Stomach (tissue), 9 donors: ENCODE results near the gene AUTS2. TPM values are rescaled to one million over a fixed set of nuclear protein-coding genes. Genes with fewer than 3 reads are reported as not detected.
A peak's percentile ranks its signal among the peaks of the same experiment; 100 is the strongest.
"Not testable (repeated sequence)": the region's sequence is repeated elsewhere in the genome, so short reads cannot be mapped to it uniquely, and the experiment has no call there.

Experiments
- DNase-seq, 2 donors: peaks; one replicate each; pipeline versions ENCODE4 v3.0.0 to v3.0.0-alpha.2; 2013 to 2019
- H3K27ac ChIP-seq, 5 donors: fragments of 200-600 bp in 4 of 5; sonication (generic) in 4 of 5; one replicate each; pipeline ENCODE4 v1.5.1; 2013 to 2019; ENCODE audit warnings: mild to moderate bottlenecking in 1 of 5, moderate library complexity in 1 of 5
- H3K27me3 ChIP-seq, 3 donors: fragments of 200-600 bp; sonication (generic); one replicate each; pipeline ENCODE4 v1.5.1; 2017 to 2019; ENCODE audit warnings: mixed run types in 1 of 3
- H3K36me3 ChIP-seq, 4 donors: fragments of 200-600 bp; sonication (generic); 1 replicate in 3 of 4; 2 replicates in 1 of 4; pipeline ENCODE4 v1.5.1; 2016 to 2019
- H3K4me1 ChIP-seq, 4 donors: fragments of 200-600 bp; sonication (generic); one replicate each; pipeline ENCODE4 v1.5.1; 2016 to 2019
- H3K4me3 ChIP-seq, 4 donors: fragments of 200-600 bp; sonication (generic) in 3 of 4; one replicate each; pipeline ENCODE4 v1.5.1; 2016 to 2019; ENCODE audit warnings: mild to moderate bottlenecking in 1 of 4
- H3K9me3 ChIP-seq, 4 donors: fragments of 200-600 bp; sonication (generic); one replicate each; pipeline ENCODE4 v1.5.1; 2016 to 2019
- EP300 ChIP-seq: sonication (generic); formaldehyde crosslinking; IDR thresholded peaks from one replicate; pipeline ENCODE4 v1.6.1; 2017; ENCODE audit warnings: antibody characterized with exemption
- POLR2A ChIP-seq, 4 donors: fragments of 450-650 bp; IDR thresholded peaks; one replicate each; pipeline ENCODE4 v1.6.1; 2016; ENCODE audit warnings: antibody characterized with exemption in 4 of 4, control low read depth in 2 of 4, mild to moderate bottlenecking in 1 of 4, moderate library complexity in 1 of 4
- POLR2AphosphoS5 ChIP-seq, 3 donors: sonication (generic); formaldehyde crosslinking; IDR thresholded peaks; one replicate each; pipeline ENCODE4 v1.6.1; 2016; ENCODE audit warnings: antibody characterized with exemption in 3 of 3
- WGBS, 5 donors: extraction: QIAGEN DNeasy Blood & Tissue Kit in 3 of 5; methylation state at CpG; one replicate each; pipeline versions ENCODE4 v1.1.5 to v1.1.7; 2013 to 2018; 5-methylcytosine and 5-hydroxymethylcytosine counted together
- intact Hi-C: fragments of 100-400 bp; cut with DNase I; formaldehyde crosslinking; loops from one replicate; pipeline ENCODE4 v1.15.1; 2023; ENCODE audit warnings: low total_unique reads
- polyA plus RNA-seq, 3 donors: library from polyadenylated mRNA; stranded (reverse); fragments of 200-250 nt; gene quantifications; one replicate each; pipeline ENCODE4 v1.2.3, GENCODE V29; 2013
- total RNA-seq, 5 donors: library from RNA; depleted of rRNA; stranded (reverse); fragments of >200 nt; gene quantifications; one replicate each; pipeline versions ENCODE4 v1.1.0 to v1.2.3, GENCODE V29; 2014 to 2016
- TF ChIP-seq, protein P1 (sequence below), 7 experiments: fragments of 450-650 bp in 4 of 7; fragments of 200-600 bp in 3 of 7; sonication (generic) in 3 of 7; IDR thresholded peaks; one replicate each; pipeline ENCODE4 v1.5.1; 2016 to 2019; ENCODE audit warnings: antibody characterized with exemption in 7 of 7, control low read depth in 2 of 7, mild to moderate bottlenecking in 1 of 7
- donor health status: healthy with polysubstance abuse.
- donor health status: Bipolar disorder and iron deficiency.
- donor health status: healthy.

AUTS2 gene
- total and polyA plus RNA-seq, 8 donors = 3.8 to 90.3 (median 38.1) TPM

DNA sequence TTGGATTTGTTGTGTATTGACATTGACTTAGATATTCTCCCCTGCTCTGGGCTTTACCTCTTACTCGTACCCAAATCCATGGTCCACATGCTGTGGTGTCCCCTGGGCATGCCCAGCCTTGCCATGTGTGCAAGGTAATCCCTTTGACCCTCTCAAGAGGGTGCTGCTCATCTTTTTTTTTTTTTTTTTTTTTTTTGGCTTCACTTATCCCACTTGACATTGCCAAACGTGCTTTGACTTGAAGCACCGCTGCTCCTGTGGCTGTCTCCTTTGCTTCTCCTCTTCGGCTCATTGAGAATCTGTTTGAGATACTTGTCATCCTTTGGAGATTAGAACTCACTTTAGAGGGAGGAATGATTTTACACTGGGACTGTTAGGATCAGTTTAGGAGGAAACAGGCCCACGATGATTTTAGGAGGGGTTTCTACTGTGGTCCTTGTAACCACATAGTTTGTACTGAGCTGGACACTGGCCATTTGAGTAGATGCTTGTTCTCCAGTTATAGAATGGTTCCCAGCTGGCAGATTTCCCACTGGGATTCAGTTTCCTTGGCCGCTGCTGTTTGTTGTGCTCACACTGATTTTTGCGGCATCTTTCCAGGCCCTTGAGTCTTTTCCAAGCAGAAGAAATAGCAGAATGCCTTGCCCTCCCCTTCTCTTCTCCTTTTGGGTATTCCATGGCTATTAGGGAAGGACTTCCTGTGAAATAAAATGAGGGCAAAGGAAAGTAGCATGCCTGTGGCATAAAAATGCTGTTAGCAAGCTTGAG, 184.8 kb downstream of the AUTS2 start:
- peak in 1 of 2 donors; percentile 90 for DNase-seq

DNA sequence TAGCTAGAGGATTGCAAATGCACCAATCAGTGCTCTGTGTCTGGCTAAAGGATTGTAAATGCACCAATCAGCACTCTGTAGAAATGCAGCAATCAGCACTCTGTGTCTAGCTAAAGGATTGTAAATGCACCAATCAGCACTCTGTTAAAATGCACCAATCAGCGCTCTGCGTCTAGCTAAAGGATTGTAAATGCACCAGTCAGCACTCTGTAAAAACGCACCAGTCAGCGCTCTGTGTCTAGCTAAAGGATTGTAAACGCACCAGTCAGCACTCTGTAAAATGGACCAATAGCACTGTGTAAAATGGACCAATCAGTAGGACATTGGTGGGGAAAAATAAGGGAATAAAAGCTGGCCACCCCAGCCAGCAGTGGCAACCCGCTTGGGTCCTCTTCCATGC, 187.9 kb downstream of the AUTS2 start:
- H3K4me3 ChIP-seq = not testable (repeated sequence)

More for the DNA sequence above, 184.8 kb downstream of the AUTS2 start:
- no peak for TF ChIP-seq EP300
- TF ChIP-seq, protein P1, sequence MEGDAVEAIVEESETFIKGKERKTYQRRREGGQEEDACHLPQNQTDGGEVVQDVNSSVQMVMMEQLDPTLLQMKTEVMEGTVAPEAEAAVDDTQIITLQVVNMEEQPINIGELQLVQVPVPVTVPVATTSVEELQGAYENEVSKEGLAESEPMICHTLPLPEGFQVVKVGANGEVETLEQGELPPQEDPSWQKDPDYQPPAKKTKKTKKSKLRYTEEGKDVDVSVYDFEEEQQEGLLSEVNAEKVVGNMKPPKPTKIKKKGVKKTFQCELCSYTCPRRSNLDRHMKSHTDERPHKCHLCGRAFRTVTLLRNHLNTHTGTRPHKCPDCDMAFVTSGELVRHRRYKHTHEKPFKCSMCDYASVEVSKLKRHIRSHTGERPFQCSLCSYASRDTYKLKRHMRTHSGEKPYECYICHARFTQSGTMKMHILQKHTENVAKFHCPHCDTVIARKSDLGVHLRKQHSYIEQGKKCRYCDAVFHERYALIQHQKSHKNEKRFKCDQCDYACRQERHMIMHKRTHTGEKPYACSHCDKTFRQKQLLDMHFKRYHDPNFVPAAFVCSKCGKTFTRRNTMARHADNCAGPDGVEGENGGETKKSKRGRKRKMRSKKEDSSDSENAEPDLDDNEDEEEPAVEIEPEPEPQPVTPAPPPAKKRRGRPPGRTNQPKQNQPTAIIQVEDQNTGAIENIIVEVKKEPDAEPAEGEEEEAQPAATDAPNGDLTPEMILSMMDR (IDR thresholded peaks at IDR 0.05) = no peak
- no peak for TF ChIP-seq POLR2AphosphoS5 (IDR thresholded peaks at IDR 0.05)
- TF ChIP-seq POLR2A (IDR thresholded peaks at IDR 0.05) = no peak
- intact Hi-C loops = no loop called here
- Histone ChIP-seq H3K27ac (no peak overlapping the region), H3K27me3 (no peaks in the 10 kb centered on the region), H3K4me1 (peaks cover 2 to 31% (median 18%) of the 10 kb centered on the region in 4 donors), H3K4me3 (no peak overlapping the region), H3K36me3 (no peaks in the 10 kb centered on the region), H3K9me3 (no peaks in the 10 kb centered on the region)
- 52 to 72% (median 62%) methylated on average over 7 of the region's 7 CpGs for WGBS, 5 donors

DNA sequence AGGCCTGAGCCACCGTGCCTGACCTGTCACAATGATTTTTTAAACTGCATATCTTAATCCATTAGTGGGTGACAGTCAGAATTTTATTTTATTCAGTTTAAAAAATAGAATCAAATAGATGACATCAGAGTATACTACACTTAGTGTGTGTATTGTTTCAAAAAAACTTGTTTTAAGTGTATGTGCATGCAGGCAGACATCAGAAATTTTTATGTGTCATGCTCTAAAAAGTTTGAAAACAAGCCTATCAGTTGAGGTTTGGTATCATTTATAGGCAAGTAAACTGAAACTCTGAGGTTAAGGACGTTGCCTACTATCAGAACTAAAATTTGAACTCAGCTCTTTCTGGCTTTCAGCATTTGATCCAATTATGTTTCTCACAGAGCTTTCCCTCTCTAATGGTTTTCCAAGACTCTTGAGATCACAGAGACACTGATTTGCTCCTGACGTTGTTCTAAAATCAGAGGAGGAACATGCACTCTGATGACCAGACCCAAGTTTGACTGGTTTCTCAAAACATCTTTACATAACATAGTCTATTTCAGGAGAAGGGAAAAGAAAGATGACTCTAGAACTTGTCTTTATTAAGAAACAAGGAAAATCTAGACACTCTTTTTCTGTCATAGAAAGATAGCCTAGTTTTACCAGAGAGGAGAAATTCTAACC, 188.6 kb downstream of the AUTS2 start:
- 64 to 81% (median 67%) methylated on average over 3 of the region's 3 CpGs for WGBS, 5 donors
- intact Hi-C loops = no loop called here
- Histone ChIP-seq H3K27me3 (no peaks in the 10 kb centered on the region), H3K4me1 (peaks cover 0 to 36% (median 13%) of the 10 kb centered on the region in 4 donors), H3K36me3 (no peaks in the 10 kb centered on the region), H3K27ac (no peak overlapping the region), H3K4me3 (no peak overlapping the region), H3K9me3 (no peaks in the 10 kb centered on the region)
- TF ChIP-seq, protein P1 (IDR thresholded peaks at IDR 0.05) = no peak
- TF ChIP-seq EP300 (no peak), POLR2A (IDR thresholded peaks at IDR 0.05) (no peak), POLR2AphosphoS5 (IDR thresholded peaks at IDR 0.05) (no peak)
- DNase-seq = no peak

More for the DNA sequence above, 187.9 kb downstream of the AUTS2 start:
- DNase-seq, H3K27ac ChIP-seq, H3K27me3 ChIP-seq, H3K9me3 ChIP-seq, intact Hi-C loops, H3K36me3 ChIP-seq: not testable (repeated sequence)
- H3K4me1 ChIP-seq = peaks cover 2 to 43% (median 21%) of the 10 kb centered on the region in 4 donors
- WGBS, 5 donors = 91 to 98% (median 94%) methylated on average over 6 of the region's 6 CpGs

DNA sequence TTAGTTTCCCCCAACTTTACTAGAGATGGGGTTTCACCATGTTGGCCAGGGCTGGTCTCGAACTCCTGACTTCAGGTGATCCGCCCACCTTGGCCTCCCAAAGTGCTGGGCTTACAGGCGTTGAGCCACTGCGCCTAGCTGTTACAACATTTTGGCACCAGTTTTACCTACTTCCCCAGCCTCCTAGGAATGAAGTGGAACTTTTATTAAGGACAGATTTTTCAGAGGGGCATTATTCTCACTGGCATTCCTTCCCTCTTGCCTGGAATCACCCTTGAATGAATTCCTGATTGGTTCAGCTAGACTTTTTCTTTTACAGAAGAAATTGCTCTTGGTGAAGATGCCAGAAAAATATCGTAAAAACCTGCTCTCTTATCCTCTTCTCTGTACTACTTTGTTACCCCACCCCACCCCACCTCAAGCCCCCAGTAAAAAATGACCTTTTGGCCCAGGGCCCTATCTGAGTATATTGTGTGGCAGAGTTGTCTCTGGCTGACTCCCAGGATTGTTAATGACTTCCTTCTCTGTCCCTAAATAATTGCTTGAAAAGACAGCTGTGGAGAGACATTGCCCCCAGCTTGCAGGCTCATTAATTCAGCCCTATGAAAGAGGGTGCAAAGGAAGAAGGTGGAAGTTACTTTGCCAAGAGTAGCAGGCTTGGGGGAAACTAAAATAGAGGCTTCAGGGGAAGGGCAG, 189.6 kb downstream of the AUTS2 start:
- H3K9me3 ChIP-seq = no peaks in the 10 kb centered on the region
- H3K4me3 ChIP-seq = no peak overlapping the region
- no peak for DNase-seq
- intact Hi-C loops = no loop called here
- peaks cover 0 to 28% (median 12%) of the 10 kb centered on the region in 4 donors for H3K4me1 ChIP-seq
- no peaks in the 10 kb centered on the region for H3K36me3 ChIP-seq
- H3K27me3 ChIP-seq = no peaks in the 10 kb centered on the region
- TF ChIP-seq POLR2A (IDR thresholded peaks at IDR 0.05) (no peak), EP300 (no peak), POLR2AphosphoS5 (IDR thresholded peaks at IDR 0.05) (no peak)
- TF ChIP-seq, protein P1 (IDR thresholded peaks at IDR 0.05) = no peak
- 75 to 85% (median 80%) methylated on average over 2 to 5 of the region's 5 CpGs for WGBS, 5 donors
- no peak overlapping the region for H3K27ac ChIP-seq
